ENCODE results near the gene ZNF546.
"Not testable (repeated sequence)": the region's sequence is repeated elsewhere in the genome, so short reads cannot be mapped to it uniquely, and the experiment has no call there.

The ZNF546 gene

GRCh38 chr19:39996811-39997637, at the start of gene ZNF546:
ZNF546 (plus strand) TSS chr19:39997060; CDS start chr19:39998327, 1,267 bp downstream.
- DNase-seq (ENCODE audit: low read depth) = peak; percentile 80

GRCh38 chr19:39949026-39949747, 47.7 kb upstream of the ZNF546 start:
- no peak for DNase-seq (ENCODE audit: low read depth)

GRCh38 chr19:39951065-39951650, 45.7 kb upstream of the ZNF546 start:
- DNase-seq (ENCODE audit: low read depth) = no peak

- DNase-seq (ENCODE audit: low read depth) = peak; percentile 26
Observed at GRCh38 chr19:39951686-39952085, 45.2 kb upstream of the ZNF546 start.

GRCh38 chr19:39953915-39954314, 42.9 kb upstream of the ZNF546 start:
- DNase-seq (ENCODE audit: low read depth) = no peak

- not testable (repeated sequence) for DNase-seq (ENCODE audit: low read depth)
Observed at GRCh38 chr19:39957886-39958285, 39.0 kb upstream of the ZNF546 start.

- DNase-seq (ENCODE audit: low read depth) = not testable (repeated sequence)
Observed at GRCh38 chr19:39958942-39959341, 37.9 kb upstream of the ZNF546 start.

GRCh38 chr19:39959407-39959806, 37.5 kb upstream of the ZNF546 start:
- DNase-seq (ENCODE audit: low read depth) = not testable (repeated sequence)

- DNase-seq (ENCODE audit: low read depth) = no peak
Observed at GRCh38 chr19:39963898-39964297, 33.0 kb upstream of the ZNF546 start.

GRCh38 chr19:39966617-39967016, 30.2 kb upstream of the ZNF546 start:
- no peak for DNase-seq (ENCODE audit: low read depth)

GRCh38 chr19:39967561-39967960, 29.3 kb upstream of the ZNF546 start:
- DNase-seq (ENCODE audit: low read depth) = no peak

GRCh38 chr19:39968789-39969188, 28.1 kb upstream of the ZNF546 start:
- no peak for DNase-seq (ENCODE audit: low read depth)

- no peak for DNase-seq (ENCODE audit: low read depth)
Observed at GRCh38 chr19:39969266-39969665, 27.6 kb upstream of the ZNF546 start.

- DNase-seq (ENCODE audit: low read depth) = no peak
Observed at GRCh38 chr19:39969681-39970424, 27.0 kb upstream of the ZNF546 start.

- DNase-seq (ENCODE audit: low read depth) = peak; percentile 7
Observed at GRCh38 chr19:39970425-39970674, 26.5 kb upstream of the ZNF546 start.

- peak; percentile 98 for DNase-seq (ENCODE audit: low read depth)
Observed at GRCh38 chr19:39970675-39971379, 26.0 kb upstream of the ZNF546 start, which contains the start of gene PSMC4. PSMC4 (plus strand) TSS chr19:39971165; CDS start chr19:39971203, 38 bp downstream.

GRCh38 chr19:39971380-39972035, 25.4 kb upstream of the ZNF546 start:
- DNase-seq (ENCODE audit: low read depth) = no peak

- no peak for DNase-seq (ENCODE audit: low read depth)
Observed at GRCh38 chr19:39974377-39975155, 22.3 kb upstream of the ZNF546 start.

- DNase-seq (ENCODE audit: low read depth) = no peak
Observed at GRCh38 chr19:39982883-39983282, 14.0 kb upstream of the ZNF546 start.

- DNase-seq (ENCODE audit: low read depth) = no peak
Observed at GRCh38 chr19:39983695-39984300, 13.1 kb upstream of the ZNF546 start.
